ENCODE measurements around the gene DPP7. TPM values are rescaled to one million over a fixed set of nuclear protein-coding genes. Genes with fewer than 3 reads are reported as not detected.

DPP7 gene
- polyA plus RNA-seq, 1 donor = 196 TPM

GRCh38 chr9:137159105-137160053 is 44.8 kb upstream of the DPP7 start:
- peaks cover 15% of the 10 kb centered on the region for H3K9me3 ChIP-seq (ENCODE audit: control insufficient read depth, low read depth, low read length)
- 52% methylated on average over 3 of the region's 14 CpGs for WGBS (ENCODE audit: insufficient coverage, low lambda C conversion rate)
- peaks cover 7% of the 10 kb centered on the region for H3K4me1 ChIP-seq (ENCODE audit: control insufficient read depth, insufficient read depth, low read length)
- DNase-seq = no peak
- H3K27me3 ChIP-seq (ENCODE audit: control insufficient read depth, insufficient read depth, low read length) = peaks cover 90% of the 10 kb centered on the region
- H3K27ac ChIP-seq (ENCODE audit: low read length) = no peak overlapping the region
- no peaks in the 10 kb centered on the region for H3K36me3 ChIP-seq (ENCODE audit: control insufficient read depth, insufficient read depth, low read length)
- H3K4me3 ChIP-seq (ENCODE audit: low read length) = no peak overlapping the region

GRCh38 chr9:137158625-137159024 is 44.1 kb upstream of the DPP7 start:
- Histone ChIP-seq H3K9me3 (ENCODE audit: control insufficient read depth, low read depth, low read length) (peaks cover 11% of the 10 kb centered on the region), H3K4me1 (ENCODE audit: control insufficient read depth, insufficient read depth, low read length) (peaks cover 7% of the 10 kb centered on the region), H3K27me3 (ENCODE audit: control insufficient read depth, insufficient read depth, low read length) (peaks cover 82% of the 10 kb centered on the region), H3K4me3 (ENCODE audit: low read length) (no peak overlapping the region), H3K27ac (ENCODE audit: low read length) (no peak overlapping the region), H3K36me3 (ENCODE audit: control insufficient read depth, insufficient read depth, low read length) (no peaks in the 10 kb centered on the region)
- WGBS (ENCODE audit: insufficient coverage, low lambda C conversion rate) = no CpG with 5 or more reads among the region's 4 CpGs
- DNase-seq = no peak

- Histone ChIP-seq H3K36me3 (ENCODE audit: control insufficient read depth, insufficient read depth, low read length) (no peaks in the 10 kb centered on the region), H3K4me1 (ENCODE audit: control insufficient read depth, insufficient read depth, low read length) (peaks cover 4% of the 10 kb centered on the region), H3K4me3 (ENCODE audit: low read length) (no peak overlapping the region), H3K27ac (ENCODE audit: low read length) (no peak overlapping the region), H3K27me3 (ENCODE audit: control insufficient read depth, insufficient read depth, low read length) (peaks cover 74% of the 10 kb centered on the region), H3K9me3 (ENCODE audit: control insufficient read depth, low read depth, low read length) (peaks cover 10% of the 10 kb centered on the region)
- no CpG with 5 or more reads among the region's 19 CpGs for WGBS (ENCODE audit: insufficient coverage, low lambda C conversion rate)
- no peak for DNase-seq
Observed at GRCh38 chr9:137157618-137158415, 43.3 kb upstream of the DPP7 start.

GRCh38 chr9:137156567-137157375 is 42.2 kb upstream of the DPP7 start:
- Histone ChIP-seq H3K36me3 (ENCODE audit: control insufficient read depth, insufficient read depth, low read length) (no peaks in the 10 kb centered on the region), H3K4me3 (ENCODE audit: low read length) (no peak overlapping the region), H3K27ac (ENCODE audit: low read length) (no peak overlapping the region), H3K4me1 (ENCODE audit: control insufficient read depth, insufficient read depth, low read length) (no peaks in the 10 kb centered on the region), H3K9me3 (ENCODE audit: control insufficient read depth, low read depth, low read length) (peaks cover 10% of the 10 kb centered on the region), H3K27me3 (ENCODE audit: control insufficient read depth, insufficient read depth, low read length) (peaks cover 64% of the 10 kb centered on the region)
- DNase-seq = no peak
- no CpG with 5 or more reads among the region's 65 CpGs for WGBS (ENCODE audit: insufficient coverage, low lambda C conversion rate)

GRCh38 chr9:137152844-137153405 is 38.4 kb upstream of the DPP7 start:
- H3K27ac ChIP-seq (ENCODE audit: low read length) = no peak overlapping the region
- WGBS (ENCODE audit: insufficient coverage, low lambda C conversion rate) = 100% methylated on average over 2 of the region's 7 CpGs
- H3K27me3 ChIP-seq (ENCODE audit: control insufficient read depth, insufficient read depth, low read length) = peaks cover 46% of the 10 kb centered on the region
- no peaks in the 10 kb centered on the region for H3K36me3 ChIP-seq (ENCODE audit: control insufficient read depth, insufficient read depth, low read length)
- DNase-seq = no peak
- H3K9me3 ChIP-seq (ENCODE audit: control insufficient read depth, low read depth, low read length) = peaks cover 22% of the 10 kb centered on the region
- no peaks in the 10 kb centered on the region for H3K4me1 ChIP-seq (ENCODE audit: control insufficient read depth, insufficient read depth, low read length)
- no peak overlapping the region for H3K4me3 ChIP-seq (ENCODE audit: low read length)

GRCh38 chr9:137150617-137151457 is 36.3 kb upstream of the DPP7 start:
- Histone ChIP-seq H3K27me3 (ENCODE audit: control insufficient read depth, insufficient read depth, low read length) (peaks cover 41% of the 10 kb centered on the region), H3K9me3 (ENCODE audit: control insufficient read depth, low read depth, low read length) (peaks cover 13% of the 10 kb centered on the region), H3K36me3 (ENCODE audit: control insufficient read depth, insufficient read depth, low read length) (no peaks in the 10 kb centered on the region), H3K4me3 (ENCODE audit: low read length) (no peak overlapping the region), H3K4me1 (ENCODE audit: control insufficient read depth, insufficient read depth, low read length) (no peaks in the 10 kb centered on the region), H3K27ac (ENCODE audit: low read length) (no peak overlapping the region)
- peak in 1 of 2 donors; percentile 28 for DNase-seq
- WGBS (ENCODE audit: insufficient coverage, low lambda C conversion rate) = 40% methylated on average over 2 of the region's 34 CpGs

- no peak for DNase-seq
- Histone ChIP-seq H3K9me3 (ENCODE audit: control insufficient read depth, low read depth, low read length) (peaks cover 13% of the 10 kb centered on the region), H3K4me3 (ENCODE audit: low read length) (no peak overlapping the region), H3K4me1 (ENCODE audit: control insufficient read depth, insufficient read depth, low read length) (no peaks in the 10 kb centered on the region), H3K27me3 (ENCODE audit: control insufficient read depth, insufficient read depth, low read length) (peaks cover 35% of the 10 kb centered on the region), H3K36me3 (ENCODE audit: control insufficient read depth, insufficient read depth, low read length) (no peaks in the 10 kb centered on the region), H3K27ac (ENCODE audit: low read length) (no peak overlapping the region)
- WGBS (ENCODE audit: insufficient coverage, low lambda C conversion rate) = no CpG with 5 or more reads among the region's 20 CpGs
Observed at GRCh38 chr9:137149942-137150616, 35.5 kb upstream of the DPP7 start.

GRCh38 chr9:137149363-137149762 is 34.8 kb upstream of the DPP7 start:
- no peak for DNase-seq
- Histone ChIP-seq H3K27ac (ENCODE audit: low read length) (no peak overlapping the region), H3K4me3 (ENCODE audit: low read length) (no peak overlapping the region), H3K27me3 (ENCODE audit: control insufficient read depth, insufficient read depth, low read length) (peaks cover 35% of the 10 kb centered on the region), H3K4me1 (ENCODE audit: control insufficient read depth, insufficient read depth, low read length) (no peaks in the 10 kb centered on the region), H3K36me3 (ENCODE audit: control insufficient read depth, insufficient read depth, low read length) (no peaks in the 10 kb centered on the region), H3K9me3 (ENCODE audit: control insufficient read depth, low read depth, low read length) (peaks cover 13% of the 10 kb centered on the region)
- no CpG with 5 or more reads among the region's 5 CpGs for WGBS (ENCODE audit: insufficient coverage, low lambda C conversion rate)

- WGBS (ENCODE audit: insufficient coverage, low lambda C conversion rate) = no CpG with 5 or more reads among the region's 19 CpGs
Observed at GRCh38 chr9:137148661-137149060, 34.1 kb upstream of the DPP7 start.

More at GRCh38 chr9:137148661-137149060, 34.1 kb upstream of the DPP7 start:
- no peaks in the 10 kb centered on the region for H3K4me1 ChIP-seq (ENCODE audit: control insufficient read depth, insufficient read depth, low read length)
- peaks cover 13% of the 10 kb centered on the region for H3K9me3 ChIP-seq (ENCODE audit: control insufficient read depth, low read depth, low read length)
- H3K4me3 ChIP-seq (ENCODE audit: low read length) = no peak overlapping the region
- DNase-seq = no peak
- peaks cover 37% of the 10 kb centered on the region for H3K27me3 ChIP-seq (ENCODE audit: control insufficient read depth, insufficient read depth, low read length)
- no peaks in the 10 kb centered on the region for H3K36me3 ChIP-seq (ENCODE audit: control insufficient read depth, insufficient read depth, low read length)
- H3K27ac ChIP-seq (ENCODE audit: low read length) = no peak overlapping the region
